Putamen (tissue), 1 donor: ENCODE measurements around the gene GPATCH1.
"Not testable (repeated sequence)": the region's sequence is repeated elsewhere in the genome, so short reads cannot be mapped to it uniquely, and the experiment has no call there.

ENCODE experiments used
- DNase-seq: peaks from one replicate; pipeline ENCODE4 v3.0.0-alpha.2; 2016; ENCODE audit warnings: low spot score

Gene GPATCH1

DNA sequence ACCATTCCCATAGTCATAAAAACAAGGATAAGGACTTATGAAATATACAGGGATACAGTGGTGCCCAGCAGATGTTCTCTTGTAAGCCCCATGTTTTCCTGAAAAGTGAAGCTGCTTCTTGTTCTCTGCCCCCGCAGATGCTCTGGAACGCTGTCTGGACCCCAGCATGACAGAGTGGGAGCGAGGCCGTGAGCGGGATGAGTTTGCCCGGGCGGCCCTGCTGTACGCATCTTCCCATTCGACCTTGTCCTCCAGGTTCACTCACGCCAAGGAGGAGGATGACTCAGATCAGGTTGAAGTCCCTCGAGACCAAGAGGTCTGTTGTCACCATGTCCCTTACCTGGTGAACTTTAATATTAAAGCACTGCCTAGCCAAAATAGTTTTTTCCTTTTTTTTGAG lies 30.6 kb downstream of the GPATCH1 start:
- no peak for DNase-seq

DNA sequence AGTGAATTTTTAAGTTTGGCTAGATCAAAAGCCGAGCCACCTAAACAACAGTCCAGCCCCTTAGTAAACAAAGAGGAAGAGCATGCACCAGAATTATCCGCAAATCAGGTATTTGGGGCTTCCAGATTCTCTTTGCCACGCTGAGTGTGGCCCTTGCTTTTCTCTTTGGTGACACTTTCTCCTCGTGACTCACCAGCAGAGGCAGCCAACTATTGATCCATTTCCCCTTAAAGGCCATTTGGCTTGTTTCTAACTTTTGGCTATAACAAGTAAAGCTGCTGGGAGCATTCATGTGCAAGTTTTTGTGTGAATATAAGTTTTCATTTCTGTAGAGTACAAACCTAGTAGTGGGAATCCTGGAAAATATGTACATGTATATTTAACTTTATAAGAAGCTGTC lies 33.3 kb downstream of the GPATCH1 start:
- DNase-seq: no peak

DNA sequence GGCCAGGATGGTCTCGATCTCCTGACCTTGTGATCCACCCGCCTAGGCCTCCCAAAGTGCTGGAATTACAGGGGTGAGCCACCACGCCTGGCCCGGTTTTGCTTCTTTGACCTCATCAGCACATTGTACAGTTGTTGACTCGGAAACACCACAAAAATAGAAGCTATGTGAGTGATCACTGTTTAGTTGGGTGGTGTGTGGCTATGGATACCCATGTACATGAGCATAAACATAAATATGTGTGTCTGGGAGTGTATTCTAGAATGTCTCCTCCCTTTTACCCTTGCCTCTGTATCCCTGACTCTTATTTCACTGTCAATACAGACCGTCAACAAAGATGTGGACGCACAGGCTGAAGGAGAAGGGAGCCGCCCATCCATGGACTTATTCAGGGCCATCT lies 36.5 kb downstream of the GPATCH1 start:
- no peak for DNase-seq

DNA sequence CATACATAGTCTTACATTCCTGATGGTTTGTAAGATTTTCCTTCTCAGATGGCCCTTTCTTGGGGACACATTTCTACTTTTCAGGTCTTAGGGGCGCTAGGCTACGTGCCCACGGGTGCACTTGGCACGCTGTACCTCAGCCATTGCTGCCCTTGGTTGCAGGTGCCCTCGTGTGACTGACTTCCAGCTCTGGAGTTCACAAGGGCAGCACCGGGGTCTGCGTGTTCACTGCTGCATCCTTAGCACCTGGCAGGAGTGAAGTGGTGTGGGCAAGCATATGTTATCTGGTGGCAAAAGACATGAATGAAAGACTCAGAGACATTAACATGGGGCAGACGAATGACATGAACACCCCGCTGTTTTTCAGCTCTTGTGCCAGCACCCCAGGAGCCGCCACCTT lies 37.7 kb downstream of the GPATCH1 start:
- no peak for DNase-seq

DNA sequence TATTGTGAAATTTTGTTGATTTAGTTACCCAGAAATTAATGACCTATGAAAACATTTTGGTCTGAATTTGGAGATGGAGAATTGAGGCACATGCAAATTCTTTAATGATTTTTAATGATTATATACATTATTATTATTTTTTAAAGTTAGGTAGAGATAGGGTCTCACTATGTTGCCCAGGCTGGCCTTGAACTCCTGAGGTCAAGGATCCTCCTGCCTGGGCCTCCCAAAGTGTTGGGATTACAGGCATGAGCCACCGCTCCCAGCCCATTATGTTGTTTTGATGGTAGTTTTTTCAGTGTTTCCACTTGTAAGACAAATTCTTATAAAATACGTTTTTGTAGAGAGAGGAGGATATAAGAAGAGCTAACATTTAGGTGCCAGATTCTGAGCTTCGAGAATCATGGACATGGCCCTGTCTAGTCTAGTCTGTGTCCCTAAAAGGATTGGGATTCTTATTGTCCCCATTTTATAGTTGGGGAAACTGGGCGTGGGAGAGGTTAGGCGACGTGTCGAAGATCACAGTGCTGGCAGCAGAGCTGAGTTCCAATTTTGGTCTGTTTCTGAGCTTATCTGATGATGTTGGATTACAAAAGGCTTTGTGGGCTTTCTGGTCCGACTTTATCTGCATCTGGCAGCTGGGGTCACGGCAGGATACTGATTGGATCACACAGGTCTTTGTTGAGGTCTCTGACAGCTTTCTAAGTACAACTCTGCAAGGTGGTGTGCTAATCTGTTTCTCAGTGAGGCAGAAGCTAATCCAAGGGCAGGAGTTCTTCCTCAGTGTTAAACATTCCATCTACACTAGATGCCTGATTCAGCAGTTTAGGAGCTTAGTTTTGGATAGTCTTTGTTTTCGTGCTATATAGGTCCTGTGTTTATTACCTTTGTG lies 43.5 kb downstream of the GPATCH1 start:
- no peak for DNase-seq

DNA sequence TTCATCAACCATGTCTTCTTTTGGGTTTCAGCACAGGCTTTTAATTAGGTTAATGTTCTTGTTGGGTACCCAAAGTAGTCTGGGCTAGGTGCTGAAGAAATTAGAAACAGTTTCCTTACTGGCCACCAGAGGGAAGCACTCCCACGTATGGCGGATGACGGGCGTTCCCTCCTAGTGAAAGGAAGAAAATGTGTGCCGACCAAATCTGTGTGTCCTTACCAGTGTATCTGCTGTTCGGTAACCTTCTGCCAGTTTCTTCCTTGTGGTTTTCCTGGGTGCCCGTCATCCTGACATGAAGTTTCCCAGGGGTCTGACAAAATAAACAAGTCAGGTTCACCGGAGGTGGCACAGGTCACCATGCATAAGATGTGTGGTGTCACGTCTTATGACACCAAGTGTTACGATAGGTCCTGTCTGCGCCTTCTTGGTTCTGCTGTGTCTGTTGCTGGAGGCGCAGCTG lies 45.0 kb downstream of the GPATCH1 start:
- DNase-seq: peak; percentile 47

- DNase-seq: not testable (repeated sequence)
Measured at GRCh38 chr19:33126712-33127111, 45.7 kb downstream of the GPATCH1 start.

GRCh38 chr19:33129901-33130300 lies 48.9 kb downstream of the GPATCH1 start:
- no peak for DNase-seq

DNA sequence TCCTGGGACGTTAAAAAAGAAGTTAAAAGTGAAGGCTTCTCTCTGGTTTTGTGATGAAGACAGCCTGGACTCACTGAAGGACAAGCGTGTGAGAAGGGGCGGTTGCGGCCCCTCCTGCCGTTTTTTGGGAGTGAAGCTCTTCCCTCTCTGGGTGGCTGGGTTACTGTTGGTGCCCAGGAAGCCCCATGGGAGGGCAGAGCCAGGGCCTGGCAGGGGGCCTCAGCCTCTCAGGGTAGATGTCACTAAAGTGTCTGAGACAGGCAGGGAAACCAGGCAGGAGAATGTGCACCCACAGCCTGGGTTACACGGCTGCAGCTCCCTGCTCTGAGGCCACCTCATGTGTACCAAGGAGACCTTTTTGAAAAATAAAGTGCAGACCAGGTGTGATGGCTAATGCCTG lies 49.5 kb downstream of the GPATCH1 start:
- no peak for DNase-seq

DNA sequence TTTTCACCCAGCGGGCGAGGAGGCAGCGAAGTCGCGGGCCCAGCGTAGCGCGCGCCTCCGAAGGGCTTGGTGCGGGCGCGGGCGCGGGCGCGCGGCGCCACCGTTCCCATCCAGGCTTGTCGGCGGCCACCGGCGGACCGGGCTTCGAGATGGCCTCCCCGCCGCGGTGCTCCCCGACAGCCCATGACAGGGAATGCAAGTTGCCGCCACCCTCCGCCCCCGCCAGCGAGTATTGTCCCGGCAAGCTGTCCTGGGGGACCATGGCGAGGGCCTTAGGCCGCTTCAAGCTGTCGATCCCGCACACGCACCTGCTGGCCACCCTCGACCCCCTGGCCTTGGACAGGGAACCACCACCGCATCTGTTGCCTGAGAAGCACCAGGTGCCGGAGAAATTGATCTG lies 51.0 kb downstream of the GPATCH1 start, which contains the start of gene WDR88:
Gene WDR88, plus strand, starts transcription at position 94 of the 400 bp plus-strand sequence. Its CDS starts 56 bp downstream, at position 150.
- DNase-seq: no peak

DNA sequence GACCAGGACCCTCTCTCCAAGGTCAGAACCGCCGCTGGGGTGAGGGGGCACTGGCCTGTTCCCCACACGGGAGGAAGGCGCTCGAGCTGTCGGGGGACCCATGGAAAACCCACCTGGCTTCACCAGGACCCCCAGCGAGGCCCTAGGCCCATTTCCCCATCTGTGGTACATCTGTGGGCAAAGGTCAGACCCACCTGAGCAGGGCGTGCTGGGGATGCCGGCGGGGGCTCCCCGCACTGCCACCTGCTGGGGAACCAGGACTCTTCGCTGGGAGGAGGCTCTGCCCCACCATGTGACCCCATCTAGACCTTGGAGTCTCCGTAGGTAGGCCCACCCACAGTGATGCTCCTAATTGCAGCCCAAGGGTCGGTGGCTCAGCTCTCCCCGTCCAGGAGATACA lies 51.4 kb downstream of the GPATCH1 start:
- no peak for DNase-seq

GRCh38 chr19:33133438-33134031 lies 52.6 kb downstream of the GPATCH1 start:
- DNase-seq: no peak

DNA sequence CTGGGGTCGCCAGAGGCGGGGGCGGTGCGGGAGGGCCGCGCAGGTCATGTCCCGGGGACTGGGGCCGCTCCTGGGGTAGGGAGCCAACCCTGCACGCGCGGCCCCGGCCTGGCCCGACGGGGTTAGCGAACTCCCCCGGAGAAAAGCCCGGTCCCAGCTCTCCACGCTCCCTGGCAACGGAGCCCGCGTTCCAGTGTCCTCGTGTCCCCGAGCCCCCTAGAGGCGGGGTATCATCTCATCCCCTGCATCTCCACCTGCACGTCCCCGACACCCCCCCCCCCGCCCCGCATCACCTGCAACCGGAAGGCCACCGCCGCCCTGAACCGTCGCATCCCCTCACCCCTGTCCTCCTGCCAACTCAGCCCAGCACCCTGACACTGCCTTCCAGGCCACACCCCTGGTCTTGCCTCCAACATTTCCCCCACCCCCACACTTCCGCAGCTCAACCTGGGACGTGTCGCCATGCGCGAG lies 53.6 kb downstream of the GPATCH1 start:
- no peak for DNase-seq

DNA sequence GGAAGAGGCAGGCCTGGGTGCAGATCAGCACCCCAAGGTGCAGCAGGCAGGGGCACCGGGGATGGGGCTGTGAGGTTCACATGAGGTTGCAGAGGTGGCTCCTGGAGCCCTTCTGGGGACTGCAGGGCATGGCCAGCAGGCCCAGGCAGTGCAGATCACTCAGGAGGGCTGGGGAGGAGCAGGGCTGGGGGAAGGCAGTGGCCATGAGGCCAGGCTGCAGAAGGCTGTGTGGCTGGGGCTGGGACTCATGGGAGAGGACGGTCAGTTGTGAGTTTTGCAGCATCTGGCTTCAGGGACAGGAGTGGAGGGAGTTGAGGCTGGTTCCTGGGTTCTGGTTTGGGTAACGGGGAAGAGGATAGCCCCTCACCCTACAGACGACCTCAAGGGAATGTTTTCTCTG lies 58.2 kb downstream of the GPATCH1 start:
- DNase-seq: no peak

DNA sequence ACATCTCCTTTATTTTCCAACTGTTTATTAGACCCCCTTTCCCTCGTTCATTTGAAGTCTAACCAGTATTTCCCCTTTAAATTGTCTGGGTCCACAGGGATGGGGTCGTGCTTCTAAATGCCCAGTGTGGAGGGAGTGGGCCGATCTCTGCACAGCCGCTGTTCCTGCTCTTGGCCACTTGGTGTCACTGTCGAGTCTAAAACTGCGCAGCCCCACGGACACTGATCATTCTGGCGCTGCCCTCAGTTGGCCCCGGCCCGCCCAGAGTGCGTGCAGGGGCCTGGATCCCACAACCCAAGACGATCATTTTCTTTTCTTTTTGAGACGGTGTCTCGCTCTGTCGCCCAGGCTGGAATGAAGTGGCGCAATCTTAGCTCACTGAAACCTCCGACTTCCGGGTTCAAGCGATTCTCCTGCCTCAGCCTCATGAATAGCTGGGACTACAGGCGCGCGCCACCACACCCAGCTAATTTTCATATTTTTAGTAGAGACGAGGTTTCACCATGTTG lies 63.0 kb downstream of the GPATCH1 start:
- DNase-seq: peak; percentile 42

GRCh38 chr19:33146209-33146608 lies 65.2 kb downstream of the GPATCH1 start:
- no peak for DNase-seq

DNA sequence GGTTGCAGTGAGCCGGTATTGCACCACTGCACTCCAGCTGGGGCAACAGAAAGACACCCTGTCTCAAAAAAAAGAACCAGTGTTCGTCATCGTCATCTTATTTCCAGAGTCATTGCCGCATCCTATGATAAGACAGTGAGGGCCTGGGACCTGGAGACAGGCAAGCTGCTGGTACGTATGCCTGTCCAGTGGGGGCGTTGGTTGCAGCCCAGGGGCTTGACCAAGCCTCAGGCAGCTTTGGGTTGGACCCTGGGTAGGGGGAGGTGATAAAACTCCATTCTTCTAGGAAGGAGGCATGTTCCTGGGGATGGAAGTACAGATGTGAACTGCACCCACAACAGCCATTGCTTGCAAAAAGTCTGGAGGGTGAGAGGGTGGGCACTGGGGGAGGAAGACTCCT lies 66.6 kb downstream of the GPATCH1 start:
- no peak for DNase-seq

GRCh38 chr19:33150852-33151518 lies 70.0 kb downstream of the GPATCH1 start:
- no peak for DNase-seq

DNA sequence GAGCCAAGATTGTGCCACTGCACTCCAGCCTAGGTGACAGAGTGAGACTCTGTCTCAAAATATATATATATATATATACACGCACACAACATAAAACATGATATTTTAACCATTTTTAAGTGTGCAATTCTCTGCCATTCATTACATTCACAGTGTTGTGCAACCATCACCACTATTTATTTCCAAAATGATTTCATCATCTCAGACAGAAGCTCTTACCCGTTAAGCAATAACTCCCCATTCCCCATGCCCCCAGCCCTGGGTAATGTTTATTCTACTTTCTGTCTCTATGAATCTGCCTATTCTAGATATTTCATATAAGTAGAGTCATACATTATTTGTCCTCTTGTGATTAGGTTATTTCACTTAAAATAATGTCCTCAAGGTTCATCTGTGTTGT lies 71.2 kb downstream of the GPATCH1 start:
- no peak for DNase-seq

DNA sequence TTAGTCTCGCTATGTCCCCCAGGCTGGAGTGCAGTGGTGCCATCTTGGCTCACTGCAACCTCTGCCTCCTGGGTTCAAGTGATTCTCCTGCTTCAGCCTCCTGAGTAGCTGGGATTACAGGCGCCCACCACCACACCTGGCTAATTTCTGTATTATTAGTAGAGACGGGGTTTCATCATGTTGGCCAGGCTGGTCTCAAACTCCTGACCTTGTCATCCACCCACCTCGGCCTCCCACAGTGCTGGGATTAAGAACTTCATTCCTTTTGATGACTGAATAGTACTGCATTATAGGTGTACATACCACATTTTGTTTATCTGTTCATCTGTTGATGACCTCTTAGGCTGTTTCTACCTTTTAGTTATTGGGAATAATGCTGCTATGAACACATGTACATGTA lies 71.6 kb downstream of the GPATCH1 start:
- DNase-seq: not testable (repeated sequence)

DNA sequence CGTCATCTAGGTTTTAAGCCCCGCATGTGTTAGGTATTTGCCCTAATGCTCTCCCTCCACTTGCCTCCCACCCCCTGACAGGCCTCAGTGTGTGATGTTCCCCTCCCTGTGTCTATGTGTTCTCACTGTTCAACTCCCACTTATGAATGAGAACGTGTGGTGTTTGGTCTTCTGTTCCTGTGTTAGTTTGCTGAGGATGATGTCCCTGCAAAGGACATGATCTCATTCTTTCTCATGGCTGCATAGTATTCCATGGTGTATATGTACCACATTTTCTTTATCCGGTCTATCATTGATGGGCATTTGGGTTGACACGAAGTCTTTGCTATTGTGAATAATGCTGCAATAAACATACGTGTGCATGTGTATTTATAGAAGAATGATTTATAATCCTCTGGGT lies 73.3 kb downstream of the GPATCH1 start:
- not testable (repeated sequence) for DNase-seq

DNA sequence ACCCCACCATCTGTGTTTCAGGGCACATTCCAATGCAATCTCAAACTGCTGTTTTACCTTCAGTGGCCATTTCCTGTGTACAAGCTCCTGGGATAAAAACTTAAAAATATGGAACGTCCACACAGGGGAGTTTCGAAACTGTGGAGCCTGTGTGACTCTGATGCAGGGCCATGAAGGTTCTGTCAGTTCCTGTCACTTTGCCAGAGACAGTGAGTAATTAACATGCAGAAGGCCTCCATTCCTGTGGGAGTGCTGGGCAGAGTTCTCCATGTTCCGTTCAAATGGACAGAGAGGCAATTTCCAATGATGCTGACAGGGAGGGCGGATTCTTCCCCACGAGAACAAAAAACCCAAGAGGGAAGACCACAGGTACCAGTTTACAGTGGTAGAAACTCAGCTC lies 75.4 kb downstream of the GPATCH1 start:
- DNase-seq: no peak

DNA sequence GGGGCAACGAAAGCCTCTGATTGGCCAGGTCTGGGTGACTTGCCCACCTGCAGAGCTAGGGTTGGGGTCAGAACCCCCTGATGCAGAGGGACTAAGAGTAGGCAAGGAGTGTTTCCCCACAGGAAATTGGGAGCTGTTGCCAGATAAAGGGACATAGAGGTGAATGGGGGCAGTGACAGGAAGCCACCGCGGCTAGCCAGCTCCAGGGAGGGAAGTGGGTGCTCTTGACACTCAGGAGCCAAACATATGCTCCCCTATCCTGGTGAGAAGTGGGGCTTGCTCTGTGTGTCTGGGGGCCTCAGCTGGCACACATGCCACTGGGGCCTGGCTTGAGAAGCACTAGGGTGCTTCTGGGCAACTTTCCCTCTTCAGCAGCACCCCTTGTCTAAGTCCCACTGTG lies 76.9 kb downstream of the GPATCH1 start:
- DNase-seq: no peak
